ENCODE results near the gene CITED4. TPM values are rescaled to one million over a fixed set of nuclear protein-coding genes. Genes with fewer than 3 reads are reported as not detected.
A peak's percentile ranks its signal among the peaks of the same experiment; 100 is the strongest.

The CITED4 gene
- 9.5 and 10.4 TPM in 2 replicates for total RNA-seq (2021)
- long read RNA-seq = 0 reads

DNA sequence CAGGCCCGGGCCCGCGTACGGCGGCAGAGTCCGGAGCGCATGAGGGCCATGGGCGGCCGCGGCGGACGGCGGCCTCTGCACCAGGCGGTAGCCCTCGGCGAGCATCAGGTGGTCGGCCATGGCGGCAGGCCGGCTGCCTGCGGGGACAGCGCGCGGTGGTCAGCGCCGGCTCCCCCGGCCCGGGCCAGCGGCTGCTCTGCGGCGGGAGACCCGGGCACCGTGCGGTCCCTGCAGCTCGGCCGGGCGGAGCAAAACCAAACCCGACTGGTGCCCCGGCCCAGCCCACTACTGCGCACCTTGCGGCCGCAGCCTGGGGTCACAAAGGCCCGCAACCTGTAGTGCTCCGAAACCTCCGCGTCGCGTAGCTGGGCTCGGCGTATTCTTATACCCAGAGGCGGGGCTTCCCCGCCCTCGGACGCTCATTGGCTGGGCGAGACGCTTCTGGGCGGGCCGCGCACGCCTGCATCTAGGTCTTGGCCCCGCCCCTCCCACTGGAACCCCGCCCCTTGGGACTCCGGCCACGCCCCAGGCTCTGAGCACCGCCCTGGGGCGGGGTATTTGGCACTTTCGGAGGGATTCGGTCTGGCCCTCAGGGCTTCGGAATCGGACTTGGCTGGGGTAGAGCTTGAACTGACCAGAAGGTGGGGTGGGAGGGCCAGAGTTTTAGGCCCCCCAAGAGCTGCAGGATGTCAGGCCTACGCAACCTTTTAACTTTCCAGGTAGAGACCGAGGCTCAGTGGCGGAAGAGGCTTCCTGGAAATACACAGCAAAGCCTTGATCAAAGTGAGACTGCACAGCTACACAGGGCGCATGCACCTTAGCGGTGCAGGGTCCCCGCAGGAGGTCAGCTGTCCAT, at the start of gene CITED4:
TSS of gene CITED4 (minus strand) at position 356 of the 856 bp plus-strand sequence. CDS start at position 120, 236 bp downstream.
- no peak within 1 kb of the TSS for H2BK12ac ChIP-seq (ENCODE audit: insufficient read length, low read depth, low read length)
- H3K27ac Mint-ChIP-seq = 0 out of 7 replicates have a peak within 1 kb of the TSS, but pooled peaks of 1 of the 3 experiments have one; percentile 24
- H3K9me3 Mint-ChIP-seq = no peaks in the 10 kb centered on the region
- H3K18ac ChIP-seq (ENCODE audit: insufficient read length, low read depth, low read length) = no peak within 1 kb of the TSS
- H3K23ac ChIP-seq (ENCODE audit: insufficient read length, low read depth, low read length) = no peak within 1 kb of the TSS
- H4K20me1 ChIP-seq (ENCODE audit: control insufficient read depth, insufficient read depth, insufficient read length) = no peaks in the 10 kb centered on the region
- H3K27ac ChIP-seq (ENCODE audit: insufficient read length, low read depth, low read length) = no peak within 1 kb of the TSS
- no peak within 1 kb of the TSS for H3K56ac ChIP-seq (ENCODE audit: insufficient read length, low read depth, low read length)
- no peak within 1 kb of the TSS for H3T11ph ChIP-seq (ENCODE audit: low read length)
- TF ChIP-seq, protein P1, sequence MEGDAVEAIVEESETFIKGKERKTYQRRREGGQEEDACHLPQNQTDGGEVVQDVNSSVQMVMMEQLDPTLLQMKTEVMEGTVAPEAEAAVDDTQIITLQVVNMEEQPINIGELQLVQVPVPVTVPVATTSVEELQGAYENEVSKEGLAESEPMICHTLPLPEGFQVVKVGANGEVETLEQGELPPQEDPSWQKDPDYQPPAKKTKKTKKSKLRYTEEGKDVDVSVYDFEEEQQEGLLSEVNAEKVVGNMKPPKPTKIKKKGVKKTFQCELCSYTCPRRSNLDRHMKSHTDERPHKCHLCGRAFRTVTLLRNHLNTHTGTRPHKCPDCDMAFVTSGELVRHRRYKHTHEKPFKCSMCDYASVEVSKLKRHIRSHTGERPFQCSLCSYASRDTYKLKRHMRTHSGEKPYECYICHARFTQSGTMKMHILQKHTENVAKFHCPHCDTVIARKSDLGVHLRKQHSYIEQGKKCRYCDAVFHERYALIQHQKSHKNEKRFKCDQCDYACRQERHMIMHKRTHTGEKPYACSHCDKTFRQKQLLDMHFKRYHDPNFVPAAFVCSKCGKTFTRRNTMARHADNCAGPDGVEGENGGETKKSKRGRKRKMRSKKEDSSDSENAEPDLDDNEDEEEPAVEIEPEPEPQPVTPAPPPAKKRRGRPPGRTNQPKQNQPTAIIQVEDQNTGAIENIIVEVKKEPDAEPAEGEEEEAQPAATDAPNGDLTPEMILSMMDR (conservative IDR thresholded peaks at IDR 0.05) = peak; percentile 68
- H3K4me1 Mint-ChIP-seq = peaks cover 18 to 32% of the 10 kb centered on the region in 2 experiments
- H3K4ac ChIP-seq (ENCODE audit: low read depth, low read length) = no peak within 1 kb of the TSS
- H3K23me2 ChIP-seq (ENCODE audit: insufficient read length, low read depth, low read length, poor library complexity, severe bottlenecking) = peaks cover 4% of the 10 kb centered on the region
- peak within 1 kb of the TSS; percentile 81 for H3K14ac ChIP-seq (ENCODE audit: insufficient read depth, low read length)
- H3K4me1 ChIP-seq (ENCODE audit: insufficient read depth, low read length) = no peaks in the 10 kb centered on the region
- H3K9ac ChIP-seq (ENCODE audit: extremely low read depth, insufficient read length, low read length) = no peak within 1 kb of the TSS
- DNase-seq = peak; percentile 97
- H2AK5ac ChIP-seq (ENCODE audit: insufficient read length, low read length) = no peak within 1 kb of the TSS
- no peak within 1 kb of the TSS for H4K8ac ChIP-seq (replicated peaks; ENCODE audit: insufficient read length, low read depth, low read length)
- peak within 1 kb of the TSS; percentile 62 for H3K4me2 ChIP-seq (ENCODE audit: insufficient read depth, insufficient read length, low read length)
- H4K5ac ChIP-seq (ENCODE audit: insufficient read length, low read depth, low read length) = no peak within 1 kb of the TSS
- no CpG with 5 or more reads among the region's 75 CpGs for WGBS (ENCODE audit: extremely low coverage, insufficient read length, low lambda C conversion rate)
- H2BK5ac ChIP-seq (ENCODE audit: insufficient read length, low read length) = no peak within 1 kb of the TSS
- H3K27me3 Mint-ChIP-seq (ENCODE audit: low read depth) = peaks cover 32% of the 10 kb centered on the region
- no peak within 1 kb of the TSS for H2BK120ac ChIP-seq (ENCODE audit: low read depth, low read length, poor library complexity, severe bottlenecking)
- H2AFZ ChIP-seq (ENCODE audit: low read length) = peak within 1 kb of the TSS; percentile 41
- no peaks in the 10 kb centered on the region for H3K79me2 ChIP-seq (ENCODE audit: insufficient read depth, low read length)
- H3K9me3 ChIP-seq (ENCODE audit: control insufficient read depth, low read depth, low read length) = no peaks in the 10 kb centered on the region
- no peak within 1 kb of the TSS for H2BK20ac ChIP-seq (ENCODE audit: low read depth, low read length, poor library complexity, severe bottlenecking)
- no peaks in the 10 kb centered on the region for H3K79me1 ChIP-seq (ENCODE audit: insufficient read depth, low read depth, low read length, poor library complexity, severe bottlenecking)
- no peak within 1 kb of the TSS for H4K91ac ChIP-seq (ENCODE audit: insufficient read length, low read depth, low read length)
- H3K36me3 Mint-ChIP-seq (ENCODE audit: insufficient read depth in 1 of 3, low read depth in 3 of 3) = peaks cover 0 to 2% (median 0%) of the 10 kb centered on the region in 3 experiments; a peak in 2 of 7 replicates
- H2BK15ac ChIP-seq (ENCODE audit: low read depth, low read length) = no peak within 1 kb of the TSS
- peak within 1 kb of the TSS; percentile 69 to 88 for H3K4me3 Mint-ChIP-seq
- no peaks in the 10 kb centered on the region; the same call in 1 of the 2 replicates for H3K27me3 ChIP-seq (ENCODE audit: insufficient read depth, low read length)

Data from H9 (cell line).